ENCODE results near the gene TMPRSS6. TPM values are rescaled to one million over a fixed set of nuclear protein-coding genes. Genes with fewer than 3 reads are reported as not detected.

The TMPRSS6 gene
- total and polyA plus RNA-seq, 2 of the 13 experiments (the other 11 are each of a cell fraction or from before 2014, with no cell fraction given), result 4.2 to 4.8 TPM

GRCh38 chr22:37023743-37024338 is 85.7 kb downstream of the TMPRSS6 start (continued):
- TF ChIP-seq, protein P1, sequence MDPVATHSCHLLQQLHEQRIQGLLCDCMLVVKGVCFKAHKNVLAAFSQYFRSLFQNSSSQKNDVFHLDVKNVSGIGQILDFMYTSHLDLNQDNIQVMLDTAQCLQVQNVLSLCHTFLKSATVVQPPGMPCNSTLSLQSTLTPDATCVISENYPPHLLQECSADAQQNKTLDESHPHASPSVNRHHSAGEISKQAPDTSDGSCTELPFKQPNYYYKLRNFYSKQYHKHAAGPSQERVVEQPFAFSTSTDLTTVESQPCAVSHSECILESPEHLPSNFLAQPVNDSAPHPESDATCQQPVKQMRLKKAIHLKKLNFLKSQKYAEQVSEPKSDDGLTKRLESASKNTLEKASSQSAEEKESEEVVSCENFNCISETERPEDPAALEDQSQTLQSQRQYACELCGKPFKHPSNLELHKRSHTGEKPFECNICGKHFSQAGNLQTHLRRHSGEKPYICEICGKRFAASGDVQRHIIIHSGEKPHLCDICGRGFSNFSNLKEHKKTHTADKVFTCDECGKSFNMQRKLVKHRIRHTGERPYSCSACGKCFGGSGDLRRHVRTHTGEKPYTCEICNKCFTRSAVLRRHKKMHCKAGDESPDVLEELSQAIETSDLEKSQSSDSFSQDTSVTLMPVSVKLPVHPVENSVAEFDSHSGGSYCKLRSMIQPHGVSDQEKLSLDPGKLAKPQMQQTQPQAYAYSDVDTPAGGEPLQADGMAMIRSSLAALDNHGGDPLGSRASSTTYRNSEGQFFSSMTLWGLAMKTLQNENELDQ (CRISPR knock-in tag; IDR thresholded peaks at IDR 0.05; ENCODE audit: borderline replicate concordance), result no peak
- TF ChIP-seq ZNF431 (CRISPR knock-in tag; IDR thresholded peaks at IDR 0.05; ENCODE audit: borderline replicate concordance, low read depth) (no peak), ZNF282 (IDR thresholded peaks at IDR 0.05; ENCODE audit: partially characterized antibody) (no peak), SIX1 (CRISPR knock-in tag; IDR thresholded peaks at IDR 0.05; ENCODE audit: borderline replicate concordance) (no peak), ZNF501 (CRISPR knock-in tag; IDR thresholded peaks at IDR 0.05) (0 out of 2 replicates have a peak, but pooled peaks have one; percentile 26), ZNF616 (CRISPR knock-in tag; IDR thresholded peaks at IDR 0.05; ENCODE audit: low read depth) (no peak), AFF4 (CRISPR knock-in tag; IDR thresholded peaks at IDR 0.05) (no peak), NAIF1 (CRISPR knock-in tag; IDR thresholded peaks at IDR 0.05; ENCODE audit: borderline replicate concordance) (no peak), ZNF724P (CRISPR knock-in tag; IDR thresholded peaks at IDR 0.05; ENCODE audit: borderline replicate concordance) (no peak), ZNF205 (CRISPR knock-in tag; IDR thresholded peaks at IDR 0.05) (no peak; the same call in 1 of the 2 replicates), TFAP4 (IDR thresholded peaks at IDR 0.05; ENCODE audit: borderline replicate concordance, low read depth) (no peak), HDAC2 (CRISPR knock-in tag; IDR thresholded peaks at IDR 0.05) (no peak; the same call in 1 of the 2 replicates), ZKSCAN1 (IDR thresholded peaks at IDR 0.05; ENCODE audit: low read length) (no peak), MTA1 (CRISPR knock-in tag; IDR thresholded peaks at IDR 0.05; ENCODE audit: borderline replicate concordance) (peak; percentile 91), ZFP62 (CRISPR knock-in tag; IDR thresholded peaks at IDR 0.05) (no peak), FIP1L1 (IDR thresholded peaks at IDR 0.05; ENCODE audit: borderline replicate concordance, insufficient read depth, low read depth, low read length) (no peak), ZNF678 (CRISPR knock-in tag; IDR thresholded peaks at IDR 0.05) (no peak), ZFAT (CRISPR knock-in tag; conservative IDR thresholded peaks at IDR 0.05) (no peak), ZNF83 (CRISPR knock-in tag; IDR thresholded peaks at IDR 0.05; ENCODE audit: borderline replicate concordance) (no peak), ONECUT2 (CRISPR knock-in tag; IDR thresholded peaks at IDR 0.05) (no peak), ZNF879 (CRISPR knock-in tag; IDR thresholded peaks at IDR 0.05) (no peak), HNRNPH1 (optimal IDR thresholded peaks at IDR 0.05; ENCODE audit: low read depth, low read length) (no peak), ZSCAN20 (CRISPR knock-in tag; IDR thresholded peaks at IDR 0.05; ENCODE audit: borderline replicate concordance) (no peak)
